ENCODE data around the gene KCNQ1. TPM values are rescaled to one million over a fixed set of nuclear protein-coding genes. Genes with fewer than 3 reads are reported as not detected.

The KCNQ1 gene
- total and polyA plus RNA-seq, 9 of the 15 experiments (the other 6 are each of a cell fraction or from before 2014, with no cell fraction given), result 0.44 TPM; not detected in 8

DNA sequence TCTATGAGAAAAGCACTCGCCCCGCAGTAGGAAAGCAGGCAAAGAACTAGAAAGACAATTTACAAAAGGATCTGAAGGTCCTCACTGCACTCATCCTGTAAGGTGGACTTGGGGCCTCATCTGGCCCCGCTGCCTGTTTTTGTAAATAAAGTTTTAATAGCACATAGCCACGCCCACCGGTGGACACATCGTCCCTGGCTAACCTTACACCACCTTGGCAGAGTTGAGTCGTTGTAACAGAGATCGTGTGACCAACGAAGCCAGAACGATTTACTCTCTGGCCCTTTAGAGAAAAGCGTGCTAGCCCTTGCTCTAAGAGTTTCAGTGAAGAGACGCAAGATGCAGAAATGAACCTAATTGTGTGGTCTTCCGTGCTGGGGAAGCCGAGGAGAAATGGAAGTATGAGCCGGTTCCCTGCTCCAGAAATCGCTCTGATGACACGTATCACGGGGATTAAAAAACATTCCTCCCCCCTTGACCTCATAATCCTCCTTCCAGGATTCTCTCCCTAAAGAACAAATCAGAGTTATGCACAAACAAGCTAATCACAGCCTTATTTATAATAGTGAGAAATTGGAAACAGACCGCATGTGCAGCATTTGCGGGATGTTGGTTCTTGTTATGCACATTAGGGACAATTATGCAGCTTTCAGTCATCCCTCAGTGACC is 360.7 kb downstream of the KCNQ1 start (continued):
- TF ChIP-seq, protein P1, sequence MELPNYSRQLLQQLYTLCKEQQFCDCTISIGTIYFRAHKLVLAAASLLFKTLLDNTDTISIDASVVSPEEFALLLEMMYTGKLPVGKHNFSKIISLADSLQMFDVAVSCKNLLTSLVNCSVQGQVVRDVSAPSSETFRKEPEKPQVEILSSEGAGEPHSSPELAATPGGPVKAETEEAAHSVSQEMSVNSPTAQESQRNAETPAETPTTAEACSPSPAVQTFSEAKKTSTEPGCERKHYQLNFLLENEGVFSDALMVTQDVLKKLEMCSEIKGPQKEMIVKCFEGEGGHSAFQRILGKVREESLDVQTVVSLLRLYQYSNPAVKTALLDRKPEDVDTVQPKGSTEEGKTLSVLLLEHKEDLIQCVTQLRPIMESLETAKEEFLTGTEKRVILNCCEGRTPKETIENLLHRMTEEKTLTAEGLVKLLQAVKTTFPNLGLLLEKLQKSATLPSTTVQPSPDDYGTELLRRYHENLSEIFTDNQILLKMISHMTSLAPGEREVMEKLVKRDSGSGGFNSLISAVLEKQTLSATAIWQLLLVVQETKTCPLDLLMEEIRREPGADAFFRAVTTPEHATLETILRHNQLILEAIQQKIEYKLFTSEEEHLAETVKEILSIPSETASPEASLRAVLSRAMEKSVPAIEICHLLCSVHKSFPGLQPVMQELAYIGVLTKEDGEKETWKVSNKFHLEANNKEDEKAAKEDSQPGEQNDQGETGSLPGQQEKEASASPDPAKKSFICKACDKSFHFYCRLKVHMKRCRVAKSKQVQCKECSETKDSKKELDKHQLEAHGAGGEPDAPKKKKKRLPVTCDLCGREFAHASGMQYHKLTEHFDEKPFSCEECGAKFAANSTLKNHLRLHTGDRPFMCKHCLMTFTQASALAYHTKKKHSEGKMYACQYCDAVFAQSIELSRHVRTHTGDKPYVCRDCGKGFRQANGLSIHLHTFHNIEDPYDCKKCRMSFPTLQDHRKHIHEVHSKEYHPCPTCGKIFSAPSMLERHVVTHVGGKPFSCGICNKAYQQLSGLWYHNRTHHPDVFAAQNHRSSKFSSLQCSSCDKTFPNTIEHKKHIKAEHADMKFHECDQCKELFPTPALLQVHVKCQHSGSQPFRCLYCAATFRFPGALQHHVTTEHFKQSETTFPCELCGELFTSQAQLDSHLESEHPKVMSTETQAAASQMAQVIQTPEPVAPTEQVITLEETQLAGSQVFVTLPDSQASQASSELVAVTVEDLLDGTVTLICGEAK (IDR thresholded peaks at IDR 0.05), result peak; percentile 99
- TF ChIP-seq, protein P1 (CRISPR knock-in tag; IDR thresholded peaks at IDR 0.05), result peak; percentile 98
- no peak for TF ChIP-seq SMARCB1 (IDR thresholded peaks at IDR 0.05; ENCODE audit: insufficient read length, low read depth)
- no peak for TF ChIP-seq CAMTA2 (CRISPR knock-in tag; conservative IDR thresholded peaks at IDR 0.05)
- TF ChIP-seq TCF3 (CRISPR knock-in tag; IDR thresholded peaks at IDR 0.05), result no peak
- TF ChIP-seq PHF21A (IDR thresholded peaks at IDR 0.05; ENCODE audit: borderline replicate concordance, low read depth), result peak; percentile 77
- TF ChIP-seq ZNF79 (CRISPR knock-in tag; IDR thresholded peaks at IDR 0.05; ENCODE audit: low read depth), result no peak
- no peak for TF ChIP-seq ESRRB (CRISPR knock-in tag; IDR thresholded peaks at IDR 0.05; ENCODE audit: borderline replicate concordance)
- TF ChIP-seq RBFOX2 (IDR thresholded peaks at IDR 0.05; ENCODE audit: low read depth, low read length), result no peak
- TF ChIP-seq BHLHE40 (IDR thresholded peaks at IDR 0.05; ENCODE audit: low read length), result no peak
